Measurements from ENCODE around the gene BCL2L2. TPM values are rescaled to one million over a fixed set of nuclear protein-coding genes. Genes with fewer than 3 reads are reported as not detected.

BCL2L2 gene
- total and polyA plus RNA-seq, 10 of the 15 experiments (the other 5 are each of a cell fraction or from before 2014, with no cell fraction given) = 1.4 to 14.7 (median 7.1) TPM

DNA sequence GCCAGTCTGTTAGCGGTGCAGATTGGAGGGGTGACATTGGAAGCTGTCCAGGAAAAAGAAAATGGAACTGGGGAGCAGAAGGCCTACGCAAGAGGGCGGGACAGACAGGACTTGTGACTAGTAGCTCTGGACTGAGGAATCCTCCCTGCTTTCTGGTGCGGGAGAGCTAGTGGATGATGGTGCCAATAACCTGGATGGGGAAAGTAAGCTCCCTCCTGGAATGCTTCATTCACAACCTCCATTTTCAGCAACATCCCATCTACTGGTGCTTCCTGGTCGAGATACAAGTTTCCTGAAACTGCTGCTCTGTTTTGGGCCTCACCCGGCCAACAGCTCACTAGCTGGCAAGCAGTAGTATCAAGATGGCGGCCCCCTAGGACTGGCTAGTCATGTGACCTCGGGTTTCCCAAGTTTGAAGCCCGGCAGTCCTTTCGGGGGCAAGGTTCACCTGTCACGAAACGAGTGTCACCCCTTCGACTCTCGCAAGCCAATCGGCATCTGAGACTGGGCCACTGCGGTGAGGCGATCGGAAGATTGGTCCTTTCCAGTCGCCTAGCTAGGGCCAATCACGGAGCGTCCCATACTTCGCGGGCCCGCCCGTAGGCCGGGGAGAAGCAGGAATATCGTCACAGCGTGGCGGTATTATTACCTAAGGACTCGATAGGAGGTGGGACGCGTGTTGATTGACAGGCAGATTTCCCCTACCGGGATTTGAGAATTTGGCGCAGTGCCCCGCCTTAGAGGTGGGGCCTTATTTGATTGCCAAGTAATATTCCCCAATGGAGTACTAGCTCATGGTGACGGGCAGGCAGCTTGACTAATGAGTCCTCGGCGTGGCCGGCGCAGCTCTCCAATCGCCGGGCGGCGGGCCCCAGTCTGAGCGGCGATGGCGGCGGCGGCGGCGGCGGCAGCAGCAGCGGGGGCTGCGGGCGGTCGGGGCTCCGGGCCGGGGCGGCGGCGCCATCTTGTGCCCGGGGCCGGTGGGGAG lies 14.2 kb downstream of the BCL2L2 start, which contains the start of gene PABPN1 (continued):
- TF ChIP-seq TCF7 (IDR thresholded peaks at IDR 0.05; ENCODE audit: borderline replicate concordance) (no peak), ZNF207 (IDR thresholded peaks at IDR 0.05; ENCODE audit: borderline replicate concordance) (no peak; the same call in 1 of the 2 replicates), PML (IDR thresholded peaks at IDR 0.05; ENCODE audit: low read length) (peak; percentile 85; the same call in 1 of the 2 replicates), ESRRA (IDR thresholded peaks at IDR 0.05; ENCODE audit: low read length) (0 out of 2 replicates have a peak, but pooled peaks have one; percentile 17), KDM1A (IDR thresholded peaks at IDR 0.05; ENCODE audit: borderline replicate concordance) (no peak), SREBF1 (IDR thresholded peaks at IDR 0.05; ENCODE audit: low read length) (0 out of 2 replicates have a peak, but pooled peaks have one; percentile 11), RFX5 (IDR thresholded peaks at IDR 0.05; ENCODE audit: low read depth, low read length) (peak; percentile 48), TARDBP (IDR thresholded peaks at IDR 0.05; ENCODE audit: borderline replicate concordance) (no peak; the same call in 1 of the 2 replicates)
- TF ChIP-seq, protein P1, sequence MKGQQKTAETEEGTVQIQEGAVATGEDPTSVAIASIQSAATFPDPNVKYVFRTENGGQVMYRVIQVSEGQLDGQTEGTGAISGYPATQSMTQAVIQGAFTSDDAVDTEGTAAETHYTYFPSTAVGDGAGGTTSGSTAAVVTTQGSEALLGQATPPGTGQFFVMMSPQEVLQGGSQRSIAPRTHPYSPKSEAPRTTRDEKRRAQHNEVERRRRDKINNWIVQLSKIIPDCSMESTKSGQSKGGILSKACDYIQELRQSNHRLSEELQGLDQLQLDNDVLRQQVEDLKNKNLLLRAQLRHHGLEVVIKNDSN (IDR thresholded peaks at IDR 0.05; ENCODE audit: borderline replicate concordance, extremely low read length, insufficient read depth, low read depth, low read length) = peak; percentile 83
- TF ChIP-seq, protein P2, sequence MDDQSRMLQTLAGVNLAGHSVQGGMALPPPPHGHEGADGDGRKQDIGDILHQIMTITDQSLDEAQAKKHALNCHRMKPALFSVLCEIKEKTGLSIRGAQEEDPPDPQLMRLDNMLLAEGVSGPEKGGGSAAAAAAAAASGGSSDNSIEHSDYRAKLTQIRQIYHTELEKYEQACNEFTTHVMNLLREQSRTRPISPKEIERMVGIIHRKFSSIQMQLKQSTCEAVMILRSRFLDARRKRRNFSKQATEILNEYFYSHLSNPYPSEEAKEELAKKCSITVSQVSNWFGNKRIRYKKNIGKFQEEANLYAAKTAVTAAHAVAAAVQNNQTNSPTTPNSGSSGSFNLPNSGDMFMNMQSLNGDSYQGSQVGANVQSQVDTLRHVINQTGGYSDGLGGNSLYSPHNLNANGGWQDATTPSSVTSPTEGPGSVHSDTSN (IDR thresholded peaks at IDR 0.05; ENCODE audit: insufficient replicate concordance, low read depth, low read length) = peak; percentile 99
- TF ChIP-seq, protein P3, sequence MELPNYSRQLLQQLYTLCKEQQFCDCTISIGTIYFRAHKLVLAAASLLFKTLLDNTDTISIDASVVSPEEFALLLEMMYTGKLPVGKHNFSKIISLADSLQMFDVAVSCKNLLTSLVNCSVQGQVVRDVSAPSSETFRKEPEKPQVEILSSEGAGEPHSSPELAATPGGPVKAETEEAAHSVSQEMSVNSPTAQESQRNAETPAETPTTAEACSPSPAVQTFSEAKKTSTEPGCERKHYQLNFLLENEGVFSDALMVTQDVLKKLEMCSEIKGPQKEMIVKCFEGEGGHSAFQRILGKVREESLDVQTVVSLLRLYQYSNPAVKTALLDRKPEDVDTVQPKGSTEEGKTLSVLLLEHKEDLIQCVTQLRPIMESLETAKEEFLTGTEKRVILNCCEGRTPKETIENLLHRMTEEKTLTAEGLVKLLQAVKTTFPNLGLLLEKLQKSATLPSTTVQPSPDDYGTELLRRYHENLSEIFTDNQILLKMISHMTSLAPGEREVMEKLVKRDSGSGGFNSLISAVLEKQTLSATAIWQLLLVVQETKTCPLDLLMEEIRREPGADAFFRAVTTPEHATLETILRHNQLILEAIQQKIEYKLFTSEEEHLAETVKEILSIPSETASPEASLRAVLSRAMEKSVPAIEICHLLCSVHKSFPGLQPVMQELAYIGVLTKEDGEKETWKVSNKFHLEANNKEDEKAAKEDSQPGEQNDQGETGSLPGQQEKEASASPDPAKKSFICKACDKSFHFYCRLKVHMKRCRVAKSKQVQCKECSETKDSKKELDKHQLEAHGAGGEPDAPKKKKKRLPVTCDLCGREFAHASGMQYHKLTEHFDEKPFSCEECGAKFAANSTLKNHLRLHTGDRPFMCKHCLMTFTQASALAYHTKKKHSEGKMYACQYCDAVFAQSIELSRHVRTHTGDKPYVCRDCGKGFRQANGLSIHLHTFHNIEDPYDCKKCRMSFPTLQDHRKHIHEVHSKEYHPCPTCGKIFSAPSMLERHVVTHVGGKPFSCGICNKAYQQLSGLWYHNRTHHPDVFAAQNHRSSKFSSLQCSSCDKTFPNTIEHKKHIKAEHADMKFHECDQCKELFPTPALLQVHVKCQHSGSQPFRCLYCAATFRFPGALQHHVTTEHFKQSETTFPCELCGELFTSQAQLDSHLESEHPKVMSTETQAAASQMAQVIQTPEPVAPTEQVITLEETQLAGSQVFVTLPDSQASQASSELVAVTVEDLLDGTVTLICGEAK (IDR thresholded peaks at IDR 0.05; ENCODE audit: borderline replicate concordance) = peak; percentile 79; the same call in 1 of the 2 replicates

All from GM12878 (cell line).